Measurements from ENCODE around the gene RGS14.

The RGS14 gene

GRCh38 chr5:177362292-177362609 lies 4.5 kb downstream of the RGS14 start:
- Histone ChIP-seq H3K4me2 (ENCODE audit: low read length) (peak overlapping the region; percentile 85), H3K27ac (ENCODE audit: low read depth, low read length) (peak overlapping the region; percentile 58)

GRCh38 chr5:177362610-177363507 lies 5.1 kb downstream of the RGS14 start:
- no peaks in the 10 kb centered on the region for H3K27me3 ChIP-seq (ENCODE audit: control insufficient read depth, low read length)
- H3K4me1 ChIP-seq (ENCODE audit: control insufficient read depth, low read length): peaks cover 59% of the 10 kb centered on the region
- TF ChIP-seq EZH2phosphoT487 (IDR thresholded peaks at IDR 0.05; ENCODE audit: borderline replicate concordance, low read length) (no peak), CTCF (IDR thresholded peaks at IDR 0.05; ENCODE audit: low read depth, low read length, poor library complexity, severe bottlenecking) (no peak)
- H3K79me2 ChIP-seq (ENCODE audit: control insufficient read depth, low read length): peaks cover 18% of the 10 kb centered on the region
- peak overlapping the region; percentile 58 for H3K27ac ChIP-seq (ENCODE audit: low read depth, low read length)
- peaks cover under 1% of the 10 kb centered on the region; the same call in 1 of the 2 replicates for H3K36me3 ChIP-seq (ENCODE audit: control insufficient read depth, low read length)
- H3K9me3 ChIP-seq (ENCODE audit: control insufficient read depth, insufficient read depth, low read length): no peaks in the 10 kb centered on the region
- H3K4me2 ChIP-seq (ENCODE audit: low read length): peak overlapping the region; percentile 85
- H3K9me2 ChIP-seq (replicated peaks; ENCODE audit: control insufficient read depth, low read length): no peaks in the 10 kb centered on the region
- peak overlapping the region; percentile 74 for H3K4me3 ChIP-seq (ENCODE audit: low read length)
- no peaks in the 10 kb centered on the region for H4K20me1 ChIP-seq (ENCODE audit: control insufficient read depth, insufficient read depth, low read depth, low read length)
- H3F3A ChIP-seq (ENCODE audit: control insufficient read depth, insufficient read depth): peaks cover 6% of the 10 kb centered on the region

More at GRCh38 chr5:177362292-177362609, 4.5 kb downstream of the RGS14 start:
- TF ChIP-seq CTCF (IDR thresholded peaks at IDR 0.05; ENCODE audit: low read depth, low read length, poor library complexity, severe bottlenecking) (no peak), EZH2phosphoT487 (IDR thresholded peaks at IDR 0.05; ENCODE audit: borderline replicate concordance, low read length) (no peak)
- H3K9me3 ChIP-seq (ENCODE audit: control insufficient read depth, insufficient read depth, low read length): no peaks in the 10 kb centered on the region
- peak overlapping the region; percentile 74 for H3K4me3 ChIP-seq (ENCODE audit: low read length)
- peaks cover 19% of the 10 kb centered on the region for H3K79me2 ChIP-seq (ENCODE audit: control insufficient read depth, low read length)
- no peaks in the 10 kb centered on the region for H3K9me2 ChIP-seq (replicated peaks; ENCODE audit: control insufficient read depth, low read length)
- no peaks in the 10 kb centered on the region for H3K36me3 ChIP-seq (ENCODE audit: control insufficient read depth, low read length)
- H3K4me1 ChIP-seq (ENCODE audit: control insufficient read depth, low read length): peaks cover 63% of the 10 kb centered on the region
- no peaks in the 10 kb centered on the region for H3K27me3 ChIP-seq (ENCODE audit: control insufficient read depth, low read length)
- H3F3A ChIP-seq (ENCODE audit: control insufficient read depth, insufficient read depth): peaks cover 6% of the 10 kb centered on the region
- H4K20me1 ChIP-seq (ENCODE audit: control insufficient read depth, insufficient read depth, low read depth, low read length): no peaks in the 10 kb centered on the region

GRCh38 chr5:177363565-177363964 lies 5.8 kb downstream of the RGS14 start:
- peak overlapping the region; percentile 85 for H3K4me2 ChIP-seq (ENCODE audit: low read length)
- peak overlapping the region; percentile 74 for H3K4me3 ChIP-seq (ENCODE audit: low read length)
- TF ChIP-seq CTCF (IDR thresholded peaks at IDR 0.05; ENCODE audit: low read depth, low read length, poor library complexity, severe bottlenecking) (no peak), EZH2phosphoT487 (IDR thresholded peaks at IDR 0.05; ENCODE audit: borderline replicate concordance, low read length) (no peak)
- no peaks in the 10 kb centered on the region for H3K27me3 ChIP-seq (ENCODE audit: control insufficient read depth, low read length)
- H3K9me3 ChIP-seq (ENCODE audit: control insufficient read depth, insufficient read depth, low read length): no peaks in the 10 kb centered on the region
- 0 out of 2 replicates have a peak, but pooled peaks cover 1% of the 10 kb centered on the region for H4K20me1 ChIP-seq (ENCODE audit: control insufficient read depth, insufficient read depth, low read depth, low read length)
- peaks cover 6% of the 10 kb centered on the region for H3F3A ChIP-seq (ENCODE audit: control insufficient read depth, insufficient read depth)
- H3K36me3 ChIP-seq (ENCODE audit: control insufficient read depth, low read length): peaks cover 8% of the 10 kb centered on the region
- H3K4me1 ChIP-seq (ENCODE audit: control insufficient read depth, low read length): peaks cover 52% of the 10 kb centered on the region
- H3K79me2 ChIP-seq (ENCODE audit: control insufficient read depth, low read length): peaks cover 11% of the 10 kb centered on the region
- H3K27ac ChIP-seq (ENCODE audit: low read depth, low read length): no peak overlapping the region
- no peaks in the 10 kb centered on the region for H3K9me2 ChIP-seq (replicated peaks; ENCODE audit: control insufficient read depth, low read length)

Data from DOHH2 (cell line).